K562 (cell line): ENCODE data around the gene ATMIN. TPM values are rescaled to one million over a fixed set of nuclear protein-coding genes. Genes with fewer than 3 reads are reported as not detected.

ENCODE experiments used
- ATAC-seq: fragments of 200-7000 bp; cut with Tn5 transposase; 3 replicates; pipeline ENCODE4 v1.9.1; 2020; ENCODE audit warnings: moderate library complexity
- BruUV-seq: library from RNA; stranded (reverse); fragments of 400-500 nt; replicated peaks from 2 replicates; lab custom pipeline; 2021; lab: Mats Ljungman, UMichigan
- CTCF ChIA-PET: fragments of 300-600 bp; formaldehyde crosslinking; extraction: SDS; loops from one replicate; lab custom pipeline; 2021; ENCODE audit warnings: low intra/inter-chr PET ratio; lab: Yijun Ruan, JAX
- POLR2A ChIA-PET: fragments of 300-600, 350-650 bp; sonication (Branson Sonifier 250); formaldehyde crosslinking; extraction: SDS; loops from one replicate; lab custom pipeline; 2021; ENCODE audit warnings: antibody characterized with exemption, inconsistent platforms; lab: Yijun Ruan, JAX
- DNase-seq, 4 experiments: peaks; one replicate each; pipeline versions ENCODE4 v3.0.0 to v3.0.0-alpha.2; 2011 to 2018; ENCODE audit warnings: low spot score in 3 of 4, mixed read lengths in 3 of 4; ENCODE audit errors: extremely low read depth in 1 of 4
- FAIRE-seq: peaks from 2 replicates; lab custom pipeline; 2011; peaks lifted over from hg19 to GRCh38; lab: Jason Lieb, UNC
- H2AFZ ChIP-seq: 2 replicates; pipeline ENCODE4 v1.6.0; 2011; ENCODE audit warnings: low read depth, low read length, control low read depth, inconsistent platforms
- H3K27ac ChIP-seq: fragments of 200-600 bp; 3 replicates; pipeline ENCODE4 v1.8.0; 2011; ENCODE audit warnings: low read depth, mild to moderate bottlenecking, control low read depth, inconsistent platforms, low read length, moderate library complexity, mixed read lengths; ENCODE audit errors: extremely low read depth
- H3K27me3 ChIP-seq, 2 experiments: fragments of 300-600 bp in 1 of 2; 2 replicates in 1 of 2; 3 replicates in 1 of 2; pipeline versions ENCODE4 v1.6.0 to v1.8.0; 2011; ENCODE audit warnings: inconsistent platforms in 2 of 2, low read length in 2 of 2, mild to moderate bottlenecking in 1 of 2, mixed read lengths in 1 of 2, moderate library complexity in 1 of 2; ENCODE audit not compliant: control insufficient read depth in 2 of 2, insufficient read depth in 2 of 2
- H3K36me3 ChIP-seq: fragments of 300-600 bp; 3 replicates; pipeline ENCODE4 v1.8.0; 2011; ENCODE audit warnings: mild to moderate bottlenecking, low read length, inconsistent platforms; ENCODE audit not compliant: control insufficient read depth, insufficient read depth
- H3K4me1 ChIP-seq, 2 experiments: fragments of 200-600 bp in 1 of 2; replicated peaks in 1 of 2; 2 replicates in 1 of 2; 3 replicates in 1 of 2; pipeline versions ENCODE4 v1.5.1 to v1.8.0; 2011; ENCODE audit warnings: inconsistent platforms in 2 of 2, low read length in 2 of 2, mild to moderate bottlenecking in 1 of 2, mixed read lengths in 1 of 2, moderate library complexity in 1 of 2; ENCODE audit not compliant: control insufficient read depth in 2 of 2, insufficient read depth in 2 of 2
- H3K4me2 ChIP-seq: 2 replicates; pipeline ENCODE4 v1.6.1; 2011; ENCODE audit warnings: low read length, control low read depth, inconsistent platforms, mixed read lengths; ENCODE audit not compliant: insufficient read depth
- H3K4me3 ChIP-seq: fragments of 200-600 bp; sonication (generic), shearing (Covaris generic); 2 replicates; pipeline ENCODE4 v1.5.1; 2016; ENCODE audit warnings: control low read depth, inconsistent platforms
- H3K79me2 ChIP-seq: fragments of 200-600 bp; 3 replicates; pipeline ENCODE4 v1.8.0; 2011; ENCODE audit warnings: low read length, inconsistent platforms; ENCODE audit not compliant: control insufficient read depth, insufficient read depth
- H3K9ac ChIP-seq, 2 experiments: 2 replicates each; pipeline versions ENCODE4 v1.6.0 to v1.6.1; 2011; ENCODE audit warnings: low read depth in 2 of 2, low read length in 2 of 2, control low read depth in 1 of 2, inconsistent platforms in 1 of 2, mild to moderate bottlenecking in 1 of 2, mixed read lengths in 1 of 2; ENCODE audit not compliant: insufficient read depth in 1 of 2
- H3K9me1 ChIP-seq: one replicate; pipeline ENCODE4 v1.6.0; 2011; ENCODE audit warnings: inconsistent platforms, mild to moderate bottlenecking, low read length, moderate library complexity; ENCODE audit not compliant: control insufficient read depth, insufficient read depth
- H3K9me3 ChIP-seq: replicated peaks from 2 replicates; pipeline ENCODE4 v1.5.1; 2011; ENCODE audit warnings: low read depth, low read length, inconsistent platforms; ENCODE audit not compliant: control insufficient read depth, insufficient read depth
- H4K20me1 ChIP-seq: replicated peaks from 2 replicates; pipeline ENCODE4 v1.6.1; 2011; ENCODE audit warnings: low read length, inconsistent platforms, mixed read lengths; ENCODE audit not compliant: control insufficient read depth, insufficient read depth
- ARID1B ChIP-seq: fragments of 450-650 bp; IDR thresholded peaks from 2 replicates; pipeline ENCODE4 v1.6.1; 2016; ENCODE audit warnings: antibody characterized with exemption, mild to moderate bottlenecking, inconsistent platforms
- CREB1 ChIP-seq, 2 experiments: sonication (generic) in 1 of 2; formaldehyde crosslinking in 1 of 2; IDR thresholded peaks; 2 replicates each; pipeline versions ENCODE4 v1.6.1 to v1.8.0; 2012 to 2022; ENCODE audit warnings: inconsistent platforms in 1 of 2, mild to moderate bottlenecking in 1 of 2, missing genetic modification reagents in 1 of 2, moderate library complexity in 1 of 2
- CREBBP ChIP-seq: IDR thresholded peaks from one replicate; pipeline ENCODE4 v1.6.1; 2012; ENCODE audit warnings: low read depth, mild to moderate bottlenecking, control low read depth, inconsistent platforms, low read length
- ERF ChIP-seq: fragments of 450-650 bp; formaldehyde crosslinking; IDR thresholded peaks from 2 replicates; pipeline ENCODE4 v1.4.0; 2020; ENCODE audit warnings: mild to moderate bottlenecking, mixed read lengths
- FOXP1 ChIP-seq: sonication (generic); formaldehyde crosslinking; IDR thresholded peaks from 2 replicates; pipeline ENCODE4 v1.8.0; 2022; ENCODE audit warnings: mild to moderate bottlenecking, missing genetic modification reagents
- FOXP4 ChIP-seq: sonication (generic); formaldehyde crosslinking; IDR thresholded peaks from 2 replicates; pipeline ENCODE4 v1.8.0; 2022; ENCODE audit warnings: mild to moderate bottlenecking, missing genetic modification reagents, borderline replicate concordance
- FUS ChIP-seq: fragments of 200-400 bp; formaldehyde crosslinking; optimal IDR thresholded peaks from 2 replicates; pipeline ENCODE3; 2017; ENCODE audit warnings: low read depth, low read length
- HNRNPLL ChIP-seq: fragments of 200-400 bp; formaldehyde crosslinking; IDR thresholded peaks from 2 replicates; pipeline ENCODE4 v1.6.1; 2017; ENCODE audit warnings: low read length, low read depth, mild to moderate bottlenecking; ENCODE audit not compliant: poor library complexity, severe bottlenecking
- HOXB6 ChIP-seq: fragments of 250-450 bp; sonication (Bioruptor Pico); IDR thresholded peaks from 2 replicates; pipeline ENCODE4 v1.5.1; 2022; ENCODE audit warnings: mild to moderate bottlenecking, borderline replicate concordance
- JUND ChIP-seq, 2 experiments: IDR thresholded peaks; 2 replicates in 1 of 2; 3 replicates in 1 of 2; pipeline ENCODE4 v1.6.1; 2011; ENCODE audit warnings: borderline replicate concordance in 2 of 2, low read depth in 2 of 2, low read length in 2 of 2, improper control_type of control experiment in 1 of 2, missing biosample characterization in 1 of 2, missing genetic modification characterization in 1 of 2, missing genetic modification reagents in 1 of 2
- KLF1 ChIP-seq: fragments of 450-650 bp; IDR thresholded peaks from 2 replicates; pipeline ENCODE4 v1.6.1; 2016; ENCODE audit warnings: missing genetic modification characterization, missing compliant biosample characterization
- MED1 ChIP-seq: sonication (generic); formaldehyde crosslinking; IDR thresholded peaks from 2 replicates; pipeline ENCODE4 v1.8.1; 2023; ENCODE audit warnings: missing genetic modification reagents, borderline replicate concordance
- NR3C1 ChIP-seq: sonication (generic); formaldehyde crosslinking; IDR thresholded peaks from 2 replicates; pipeline ENCODE4 v1.8.1; 2022; ENCODE audit warnings: missing genetic modification reagents
- RBM15 ChIP-seq: fragments of 200-400 bp; formaldehyde crosslinking; IDR thresholded peaks from 2 replicates; pipeline ENCODE4 v1.6.1; 2018; ENCODE audit warnings: mild to moderate bottlenecking, low read length, moderate library complexity; ENCODE audit not compliant: insufficient read depth
- SAP30 ChIP-seq: fragments of 200-600 bp; sonication (generic); IDR thresholded peaks from 2 replicates; pipeline ENCODE4 v1.6.1; 2012; ENCODE audit warnings: borderline replicate concordance, low read depth, mild to moderate bottlenecking, moderate library complexity, low read length, control low read depth, inconsistent platforms; ENCODE audit not compliant: insufficient read depth, poor library complexity, severe bottlenecking
- SRSF1 ChIP-seq: fragments of 200-400 bp; formaldehyde crosslinking; IDR thresholded peaks from 2 replicates; pipeline ENCODE4 v1.6.1; 2017; ENCODE audit warnings: mild to moderate bottlenecking, low read depth, low read length, moderate library complexity
- TRIM28 ChIP-seq: fragments of 450-650 bp; IDR thresholded peaks from 2 replicates; pipeline ENCODE4 v1.6.1; 2017
- TSC22D4 ChIP-seq: fragments of 450-650 bp; IDR thresholded peaks from 2 replicates; pipeline ENCODE4 v1.6.1; 2016; ENCODE audit warnings: missing genetic modification characterization, missing biosample characterization, control low read depth
- ZNF354B ChIP-seq: fragments of 250-450 bp; sonication (Bioruptor Pico); IDR thresholded peaks from 2 replicates; pipeline ENCODE4 v1.4.0; 2020
- ZNF696 ChIP-seq: fragments of 250-450 bp; sonication (Bioruptor Pico); conservative IDR thresholded peaks from 2 replicates; pipeline ENCODE4 v1.4.0; 2020; ENCODE audit warnings: mild to moderate bottlenecking, moderate library complexity
- WGBS: fragments of 100-300 bp; shearing (Covaris generic); methylation state at CpG from one replicate; pipeline ENCODE4 v1.1.6; 2016; ENCODE audit warnings: low coverage, mixed read lengths; ENCODE audit not compliant: insufficient coverage; ENCODE audit errors: missing lambda C conversion rate; 5-methylcytosine and 5-hydroxymethylcytosine counted together
- in situ Hi-C: fragments of 300-500 bp; cut with MboI; formaldehyde crosslinking; loops from 4 replicates; pipeline ENCODE4 v1.15.0; 2018; ENCODE audit warnings: inconsistent platforms, mixed read lengths
- intact Hi-C: fragments of 100-400 bp; cut with micrococcal nuclease; formaldehyde crosslinking; loops from 2 replicates; pipeline ENCODE4 v1.14.2; 2022
- polyA plus RNA-seq, 8 experiments: library from polyadenylated mRNA; depleted of rRNA in 4 of 8; stranded (reverse) in 5 of 8; unstranded in 3 of 8; fragments of >200 nt; fragmentation: Nextera tagmentation in 2 of 8; fragmentation: Illumina TruSeq in 1 of 8; extraction: Ambion mirVana in 2 of 8; extraction: Trizol in 1 of 8; gene quantifications; 2 replicates each; pipeline versions ENCODE4 v1.2.1 to v1.2.3, GENCODE V29; 2011 to 2014; ENCODE audit warnings: inconsistent platforms in 1 of 8, missing spikeins in 1 of 8
- total RNA-seq, 7 experiments: library from RNA; depleted of rRNA in 6 of 7; stranded (reverse); fragments of >200 nt in 6 of 7; fragmentation: Illumina TruSeq in 2 of 7; extraction: Trizol in 2 of 7; gene quantifications; 2 replicates each; pipeline versions ENCODE4 v1.2.1 to v1.2.3, GENCODE V29; 2011 to 2021; ENCODE audit warnings: low replicate concordance in 1 of 7

The ATMIN gene
- total and polyA plus RNA-seq, 9 of the 15 experiments (the other 6 are each of a cell fraction or from before 2014, with no cell fraction given), result 6.7 to 40.9 (median 23.4) TPM

GRCh38 chr16:81095953-81096714 lies 60.5 kb downstream of the ATMIN start, which contains the start of gene GCSH:
GCSH (minus strand) TSS chr16:81096395; CDS start chr16:81096278, 117 bp downstream.
- in situ Hi-C loops, result no loop called here
- Histone ChIP-seq H3K27me3 (no peaks in the 10 kb centered on the region), H3K9ac (peak within 1 kb of the TSS; percentile 81 to 97), H3K9me1 (no peaks in the 10 kb centered on the region), H3K4me1 (peaks cover 21 to 26% of the 10 kb centered on the region in 2 experiments), H3K79me2 (peaks cover 50% of the 10 kb centered on the region), H2AFZ (peak within 1 kb of the TSS; percentile 94), H3K4me3 (peak within 1 kb of the TSS; percentile 93), H3K9me3 (no peaks in the 10 kb centered on the region), H3K36me3 (peaks cover 25% of the 10 kb centered on the region; the same call in 2 of the 3 replicates), H3K27ac (peak within 1 kb of the TSS; percentile 92), H4K20me1 (no peaks in the 10 kb centered on the region), H3K4me2 (peak within 1 kb of the TSS; percentile 78)
- DNase-seq (peak; percentile 99 to 100 (median 99)), ATAC-seq (peak; percentile 98), FAIRE-seq (peak; percentile 97)
- intact Hi-C loops, result loop anchor here (1.0 to 5.0 kb wide), 3 partner anchors 19 to 89 kb away; partner anchors contain the start of genes ATMIN, C16orf46 and CENPN
- ChIA-PET POLR2A (interaction anchor here (1.6 kb wide), 1 partner anchor 77 kb away, joined by 3 read pairs; no protein-coding TSS in a partner anchor), CTCF (interaction anchor here (0.6 kb wide), 1 partner anchor 61 kb away, joined by 6 read pairs; no protein-coding TSS in a partner anchor)
- WGBS, result under 1% methylated on average over 61 of the region's 83 CpGs
- BruUV-seq, result no TSS peak
- no peak for TF ChIP-seq NR3C1 (CRISPR knock-in tag)
- TF ChIP-seq TSC22D4, result no peak
- no peak for TF ChIP-seq ARID1B
- peak; percentile 86 for TF ChIP-seq HNRNPLL
- TF ChIP-seq ERF (CRISPR knock-in tag), result peak; percentile 86; the same call in 1 of the 2 replicates
- TF ChIP-seq TRIM28, result no peak
- no peak for TF ChIP-seq CREBBP
- peak; percentile 84 for TF ChIP-seq SAP30
- no peak for TF ChIP-seq SRSF1
- TF ChIP-seq KLF1, result peak; percentile 82
- no peak for TF ChIP-seq ZNF354B
- no peak for TF ChIP-seq MED1 (CRISPR knock-in tag)
- peak; percentile 55 for TF ChIP-seq CREB1 (IDR thresholded peaks at IDR 0.05)
- peak; percentile 81 for TF ChIP-seq CREB1 (CRISPR knock-in tag; IDR thresholded peaks at IDR 0.05)
- TF ChIP-seq RBM15, result no peak
- TF ChIP-seq JUND (IDR thresholded peaks at IDR 0.05; ENCODE audit: borderline replicate concordance, low read depth, low read length), result no peak
- no peak for TF ChIP-seq JUND (tag; IDR thresholded peaks at IDR 0.05; ENCODE audit: borderline replicate concordance, low read depth, low read length)
- no peak for TF ChIP-seq ZNF696 (CRISPR knock-in tag)
- no peak for TF ChIP-seq HOXB6 (CRISPR knock-in tag)
- TF ChIP-seq FOXP1 (CRISPR knock-in tag), result no peak
- TF ChIP-seq FOXP4, result no peak
- TF ChIP-seq FUS, result no peak
